H1 (cell line): Measurements from ENCODE around the gene INPP4B. TPM values are rescaled to one million over a fixed set of nuclear protein-coding genes. Genes with fewer than 3 reads are reported as not detected.
A peak's percentile ranks its signal among the peaks of the same experiment; 100 is the strongest.

Experiments
- CTCF ChIA-PET: fragments of 300-600 bp; sonication (Branson Sonifier 250); formaldehyde crosslinking; loops from one replicate; lab custom pipeline; 2021; ENCODE audit not compliant: partially characterized antibody; lab: Charles Lee
- POLR2A ChIA-PET: fragments of 300-600 bp; sonication (Branson Sonifier 250); formaldehyde crosslinking; loops from one replicate; lab custom pipeline; 2021; ENCODE audit warnings: inconsistent platforms; ENCODE audit not compliant: partially characterized antibody; lab: Charles Lee
- DNase-seq, 2 experiments: peaks; one replicate each; pipeline versions ENCODE4 v3.0.0 to v3.0.0-alpha.2; 2010 to 2022; ENCODE audit warnings: low spot score in 2 of 2, low read depth in 1 of 2, mixed read lengths in 1 of 2
- FAIRE-seq: peaks from 2 replicates; lab custom pipeline; 2011; peaks lifted over from hg19 to GRCh38; lab: Jason Lieb, UNC
- H2AFZ ChIP-seq: 2 replicates; pipeline ENCODE4 v1.8.1; 2012; ENCODE audit warnings: low read length, inconsistent platforms
- H2AK5ac ChIP-seq: 2 replicates; pipeline ENCODE4 v1.6.1; 2013; ENCODE audit warnings: low read depth, low read length
- H2BK120ac ChIP-seq: replicated peaks from 2 replicates; pipeline ENCODE3; 2013; ENCODE audit warnings: low read depth, low read length, inconsistent platforms
- H2BK12ac ChIP-seq: 2 replicates; pipeline ENCODE4 v1.6.1; 2013; ENCODE audit warnings: low read depth, low read length
- H2BK15ac ChIP-seq: 2 replicates; pipeline ENCODE4 v1.6.1; 2013; ENCODE audit warnings: low read length
- H2BK20ac ChIP-seq: 2 replicates; pipeline ENCODE4 v1.6.1; 2013; ENCODE audit warnings: low read length
- H2BK5ac ChIP-seq: 2 replicates; pipeline ENCODE4 v1.6.1; 2013; ENCODE audit warnings: low read depth, low read length
- H3K14ac ChIP-seq: 2 replicates; pipeline ENCODE4 v1.6.1; 2013; ENCODE audit warnings: inconsistent platforms; ENCODE audit not compliant: insufficient read length
- H3K18ac ChIP-seq: 2 replicates; pipeline ENCODE4 v1.6.1; 2013; ENCODE audit warnings: low read length; ENCODE audit errors: extremely low read depth
- H3K23ac ChIP-seq: 2 replicates; pipeline ENCODE4 v1.6.1; 2013; ENCODE audit warnings: inconsistent platforms; ENCODE audit not compliant: insufficient read length
- H3K23me2 ChIP-seq: 2 replicates; pipeline ENCODE4 v1.6.1; 2013; ENCODE audit warnings: low read depth, low read length
- H3K27ac ChIP-seq: 2 replicates; pipeline ENCODE4 v1.6.1; 2011; ENCODE audit warnings: low read depth, low read length, inconsistent platforms
- H3K27me3 ChIP-seq, 4 experiments: replicated peaks in 1 of 4; 1 replicate in 1 of 4; 2 replicates in 3 of 4; pipeline versions ENCODE4 v1.6.1 to v1.8.1; 2011 to 2013; ENCODE audit warnings: low read length in 3 of 4, mild to moderate bottlenecking in 3 of 4, inconsistent platforms in 2 of 4, mixed read lengths in 2 of 4, moderate library complexity in 1 of 4; ENCODE audit not compliant: control insufficient read depth in 3 of 4, insufficient read depth in 3 of 4; ENCODE audit errors: extremely low read depth in 1 of 4
- H3K36me3 ChIP-seq, 4 experiments: 2 replicates each; pipeline versions ENCODE4 v1.6.1 to v1.8.1; 2011 to 2013; ENCODE audit warnings: mild to moderate bottlenecking in 4 of 4, low read length in 3 of 4, moderate library complexity in 2 of 4, control low read depth in 1 of 4, inconsistent platforms in 1 of 4; ENCODE audit not compliant: insufficient read depth in 4 of 4, control insufficient read depth in 2 of 4
- H3K4ac ChIP-seq: replicated peaks from 2 replicates; pipeline ENCODE3; 2013; ENCODE audit warnings: low read length, low read depth, mixed read lengths, inconsistent platforms; ENCODE audit not compliant: insufficient read length
- H3K4me1 ChIP-seq, 4 experiments: replicated peaks in 1 of 4; 1 replicate in 1 of 4; 2 replicates in 3 of 4; pipeline versions ENCODE4 v1.6.1 to v1.8.1; 2011 to 2013; ENCODE audit warnings: low read length in 3 of 4, inconsistent platforms in 2 of 4, mixed read lengths in 1 of 4; ENCODE audit not compliant: insufficient read depth in 4 of 4, control insufficient read depth in 3 of 4
- H3K4me2 ChIP-seq, 2 experiments: 2 replicates each; pipeline versions ENCODE4 v1.6.1 to v1.8.1; 2011 to 2013; ENCODE audit warnings: low read depth in 2 of 2, low read length in 2 of 2, control low read depth in 1 of 2, inconsistent platforms in 1 of 2, mild to moderate bottlenecking in 1 of 2; ENCODE audit not compliant: insufficient read depth in 1 of 2
- H3K4me3 ChIP-seq, 4 experiments: fragments of 200-600, 300-600 bp in 1 of 4; sonication (generic), shearing (Covaris generic), sonication (Bioruptor Twin) in 1 of 4; 2 replicates each; pipeline versions ENCODE4 v1.5.1 to v1.8.1; 2011 to 2016; ENCODE audit warnings: low read length in 4 of 4, low read depth in 3 of 4, control low read depth in 2 of 4, inconsistent platforms in 2 of 4, mild to moderate bottlenecking in 2 of 4, mixed read lengths in 1 of 4, moderate library complexity in 1 of 4; ENCODE audit not compliant: insufficient read depth in 2 of 4; ENCODE audit errors: extremely low read depth in 1 of 4
- H3K56ac ChIP-seq: replicated peaks from 2 replicates; pipeline ENCODE3; 2013; ENCODE audit warnings: low read depth, mild to moderate bottlenecking, mixed read lengths, low read length, inconsistent platforms; ENCODE audit not compliant: insufficient read length
- H3K79me1 ChIP-seq: 2 replicates; pipeline ENCODE4 v1.6.1; 2013; ENCODE audit warnings: low read depth, low read length, control low read depth
- H3K79me2 ChIP-seq, 2 experiments: 2 replicates each; pipeline versions ENCODE4 v1.6.1 to v1.8.1; 2012 to 2013; ENCODE audit warnings: low read length in 2 of 2, mild to moderate bottlenecking in 2 of 2, inconsistent platforms in 1 of 2; ENCODE audit not compliant: insufficient read depth in 2 of 2, control insufficient read depth in 1 of 2
- H3K9ac ChIP-seq, 4 experiments: replicated peaks in 1 of 4; 1 replicate in 1 of 4; 2 replicates in 3 of 4; pipeline versions ENCODE4 v1.6.1 to v1.8.1; 2011 to 2013; ENCODE audit warnings: low read depth in 3 of 4, low read length in 3 of 4, control low read depth in 2 of 4, mild to moderate bottlenecking in 2 of 4, moderate library complexity in 2 of 4, inconsistent platforms in 1 of 4; ENCODE audit errors: extremely low read depth in 1 of 4
- H3K9me3 ChIP-seq, 2 experiments: 2 replicates each; pipeline versions ENCODE4 v1.6.1 to v1.8.1; 2012 to 2013; ENCODE audit warnings: mild to moderate bottlenecking in 2 of 2, moderate library complexity in 2 of 2, control low read depth in 1 of 2, inconsistent platforms in 1 of 2, low read depth in 1 of 2, low read length in 1 of 2, mixed read lengths in 1 of 2; ENCODE audit not compliant: insufficient read depth in 2 of 2
- H4K20me1 ChIP-seq, 2 experiments: replicated peaks in 1 of 2; 2 replicates each; pipeline versions ENCODE3 to v1.8.1; 2011 to 2013; ENCODE audit warnings: inconsistent platforms in 2 of 2, low read length in 2 of 2, mild to moderate bottlenecking in 1 of 2; ENCODE audit not compliant: insufficient read depth in 2 of 2, control insufficient read depth in 1 of 2
- H4K5ac ChIP-seq: 2 replicates; pipeline ENCODE4 v1.6.1; 2013; ENCODE audit warnings: low read length, low read depth, mixed read lengths, inconsistent platforms; ENCODE audit not compliant: insufficient read length
- H4K8ac ChIP-seq: 2 replicates; pipeline ENCODE4 v1.8.0; 2013; ENCODE audit warnings: mild to moderate bottlenecking, moderate library complexity, low read length, inconsistent platforms; ENCODE audit not compliant: insufficient read depth; ENCODE audit errors: extremely low read depth
- H4K91ac ChIP-seq: replicated peaks from 2 replicates; pipeline ENCODE3; 2013; ENCODE audit warnings: low read length, mixed read lengths, inconsistent platforms; ENCODE audit not compliant: insufficient read length
- CBX8 ChIP-seq: fragments of 300-800, 300-1000 bp; sonication (generic); IDR thresholded peaks from 2 replicates; pipeline ENCODE4 v1.7.1; 2016; ENCODE audit warnings: low read depth, low read length, borderline replicate concordance
- CTCF ChIP-seq, 3 experiments: IDR thresholded peaks; 1 replicate in 2 of 3; 2 replicates in 1 of 3; pipeline versions ENCODE4 v1.5.1 to v1.6.1; 2011; ENCODE audit warnings: low read length in 3 of 3, mild to moderate bottlenecking in 3 of 3, inconsistent platforms in 2 of 3, low read depth in 1 of 3, moderate library complexity in 1 of 3; ENCODE audit not compliant: insufficient read depth in 1 of 3; ENCODE audit errors: control extremely low read depth in 1 of 3
- E2F6 ChIP-seq: IDR thresholded peaks from 2 replicates; pipeline ENCODE4 v1.6.1; 2012; ENCODE audit warnings: inconsistent platforms
- RAD21 ChIP-seq, 2 experiments: IDR thresholded peaks in 1 of 2; conservative IDR thresholded peaks in 1 of 2; 2 replicates each; pipeline ENCODE4 v1.6.1; 2011; ENCODE audit warnings: low read depth in 2 of 2, low read length in 2 of 2, improper control_type of control experiment in 1 of 2, inconsistent platforms in 1 of 2, mild to moderate bottlenecking in 1 of 2, moderate library complexity in 1 of 2
- SIRT6 ChIP-seq: IDR thresholded peaks from one replicate; pipeline ENCODE4 v1.7.1; 2012; ENCODE audit warnings: low read length, inconsistent platforms
- SP1 ChIP-seq: IDR thresholded peaks from 2 replicates; pipeline ENCODE4 v1.6.1; 2011; ENCODE audit warnings: low read depth, low read length
- SRF ChIP-seq: IDR thresholded peaks from 2 replicates; pipeline ENCODE4 v1.6.1; 2011; ENCODE audit warnings: mild to moderate bottlenecking, low read depth, low read length, moderate library complexity
- TCF12 ChIP-seq: IDR thresholded peaks from 2 replicates; pipeline ENCODE4 v1.6.1; 2011; ENCODE audit warnings: low read depth, mild to moderate bottlenecking, low read length
- WGBS, 2 experiments: shearing (Covaris generic) in 1 of 2; methylation state at CpG; one replicate each; pipeline versions ENCODE4 v1.1.6 to v1.1.7; 2013 to 2015; ENCODE audit warnings: low lambda C conversion rate in 2 of 2, mixed read lengths in 2 of 2, inconsistent platforms in 1 of 2, low coverage in 1 of 2, missing lambda C conversion rate in 1 of 2; ENCODE audit not compliant: insufficient replicate concordance in 2 of 2, insufficient coverage in 1 of 2, insufficient read length in 1 of 2; ENCODE audit errors: extremely low coverage in 1 of 2, missing lambda C conversion rate in 1 of 2; 5-methylcytosine and 5-hydroxymethylcytosine counted together
- polyA plus RNA-seq, 7 experiments: library from polyadenylated mRNA; depleted of rRNA in 3 of 7; stranded (reverse) in 5 of 7; unstranded in 2 of 7; fragments of >200 nt in 5 of 7; fragments of 200-250 nt in 2 of 7; gene quantifications; 1 replicate in 5 of 7; 2 replicates in 1 of 7; 4 replicates in 1 of 7; pipeline versions ENCODE4 v1.2.1 to v1.2.3, GENCODE V29; 2011 to 2013; ENCODE audit warnings: missing spikeins in 2 of 7, mixed read lengths in 2 of 7
- total RNA-seq: library from RNA; stranded (reverse); fragmentation: NEBNext Ultra II Directional; extraction: Animal tissue kit (Norgen Biotek cat#: 25700); gene quantifications from 2 replicates; pipeline ENCODE4 v1.2.1, GENCODE V29; 2021

INPP4B gene
- total and polyA plus RNA-seq, 2 of the 8 experiments (the other 6 are each of a cell fraction or from before 2014, with no cell fraction given), result 0.11 to 0.54 TPM

DNA sequence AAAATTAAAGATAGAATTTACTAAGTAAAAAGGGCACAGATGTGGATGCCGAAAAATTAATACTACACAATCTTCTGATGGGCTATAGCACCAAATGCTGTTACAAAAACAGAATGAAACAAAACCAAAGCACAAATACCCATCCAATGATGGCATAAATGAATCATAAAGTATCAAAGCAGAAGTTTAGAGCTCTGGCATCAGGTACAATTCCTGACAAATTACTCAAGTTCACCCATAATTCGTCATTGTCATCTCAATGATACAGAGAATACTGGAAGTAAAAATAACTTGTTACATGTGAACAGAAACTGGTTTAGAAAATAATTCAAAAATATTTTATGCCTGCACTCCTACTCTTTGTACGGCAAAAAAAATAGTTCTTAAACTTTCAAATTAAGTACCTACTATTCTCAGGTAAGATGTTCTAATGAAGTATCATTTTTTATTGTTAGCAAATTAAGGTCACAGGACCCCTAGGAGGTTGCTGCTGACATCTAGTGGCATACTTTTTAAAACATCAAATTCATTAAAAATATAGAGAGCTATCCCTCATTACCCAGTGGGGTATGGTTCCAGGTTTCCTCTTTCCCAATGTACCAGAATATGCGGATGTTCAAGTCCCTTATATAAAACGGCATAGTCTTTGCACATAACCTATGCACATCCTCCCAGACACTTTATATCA, 126.1 kb downstream of the INPP4B start:
- TF ChIP-seq SRF (no peak), RAD21 (IDR thresholded peaks at IDR 0.05 in 1 of 2, conservative IDR thresholded peaks at IDR 0.05 in 1 of 2; ENCODE audit: low read depth in 2 of 2, low read length in 2 of 2) (peak; percentile 57 to 61), TCF12 (no peak), E2F6 (no peak), SP1 (no peak), CTCF (IDR thresholded peaks at IDR 0.05; ENCODE audit: control extremely low read depth in 1 of 3, insufficient read depth in 1 of 3, low read depth in 1 of 3, low read length in 3 of 3) (peak in 2 of 3 experiments; percentile 23 to 24; a peak in 2 of 4 replicates), CBX8 (no peak), SIRT6 (no peak)
- 80% methylated on average over 5 of the region's 5 CpGs; no CpG with 5 or more reads in 1 of the 2 experiments for WGBS, 2 experiments
- no peak for DNase-seq

More for the DNA sequence above, 126.1 kb downstream of the INPP4B start:
- peaks cover 12 to 18% (median 17%) of the 10 kb centered on the region in 4 experiments for H3K27me3 ChIP-seq
- H3K9ac ChIP-seq, result no peak overlapping the region
- H4K5ac ChIP-seq, result no peak overlapping the region
- H3K23me2 ChIP-seq, result no peaks in the 10 kb centered on the region
- no peak overlapping the region for H3K27ac ChIP-seq
- no peak overlapping the region for H2BK20ac ChIP-seq
- H3K9me3 ChIP-seq, result no peaks in the 10 kb centered on the region
- H3K79me1 ChIP-seq, result no peaks in the 10 kb centered on the region
- H3K4me2 ChIP-seq, result no peak overlapping the region
- no peak overlapping the region for H3K14ac ChIP-seq
- no peak overlapping the region for H2BK5ac ChIP-seq
- H3K18ac ChIP-seq, result no peak overlapping the region
- H4K91ac ChIP-seq, result no peak overlapping the region
- H3K79me2 ChIP-seq, result no peaks in the 10 kb centered on the region
- no peak overlapping the region for H3K4me3 ChIP-seq
- no peak overlapping the region for H2BK15ac ChIP-seq
- H4K8ac ChIP-seq, result no peak overlapping the region
- ChIA-PET POLR2A (no interaction called here), CTCF (interaction anchor here (0.7 to 3.8 kb wide), 9 partner anchors 10 to 377 kb away, joined by 3 to 13 read pairs (median 4); no protein-coding TSS in a partner anchor)
- H2BK120ac ChIP-seq, result no peak overlapping the region
- H3K36me3 ChIP-seq, result no peaks in the 10 kb centered on the region
- FAIRE-seq, result no peak
- H3K4ac ChIP-seq, result no peak overlapping the region
- no peak overlapping the region for H3K56ac ChIP-seq
- no peak overlapping the region for H3K23ac ChIP-seq
- H4K20me1 ChIP-seq, result no peaks in the 10 kb centered on the region
- no peaks in the 10 kb centered on the region for H3K4me1 ChIP-seq
- no peak overlapping the region for H2AK5ac ChIP-seq
- no peak overlapping the region for H2BK12ac ChIP-seq
- H2AFZ ChIP-seq, result no peak overlapping the region
